TTC549 (cell line): ENCODE data around the gene TTC12.

ENCODE experiments used
- FAIRE-seq: peaks from 2 replicates; lab custom pipeline; 2012; peaks lifted over from hg19 to GRCh38; lab: Jason Lieb, UNC

TTC12 gene

GRCh38 chr11:113376156-113376555, 61.8 kb downstream of the TTC12 start:
- FAIRE-seq: no peak

GRCh38 chr11:113377681-113378412, 63.5 kb downstream of the TTC12 start:
- no peak for FAIRE-seq

DNA sequence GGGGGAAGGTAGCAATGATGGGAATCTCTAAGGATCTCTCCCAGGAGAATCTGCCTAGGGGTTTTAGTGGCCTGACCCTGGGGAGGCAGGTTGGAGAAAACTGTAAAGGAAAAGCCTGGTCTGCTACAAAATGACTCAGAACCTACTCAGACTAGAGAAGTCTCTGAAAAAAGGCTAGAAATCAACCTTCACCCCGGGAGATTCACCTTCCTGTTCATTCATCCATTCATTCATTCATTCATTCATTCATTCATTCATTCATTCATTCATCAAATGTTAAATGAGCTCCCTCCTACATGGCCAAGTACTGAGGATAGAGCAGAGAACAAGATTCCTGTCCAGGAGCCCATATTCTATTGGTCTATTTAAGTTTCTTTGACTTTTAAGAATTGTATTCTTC, 64.3 kb downstream of the TTC12 start:
- FAIRE-seq: no peak

DNA sequence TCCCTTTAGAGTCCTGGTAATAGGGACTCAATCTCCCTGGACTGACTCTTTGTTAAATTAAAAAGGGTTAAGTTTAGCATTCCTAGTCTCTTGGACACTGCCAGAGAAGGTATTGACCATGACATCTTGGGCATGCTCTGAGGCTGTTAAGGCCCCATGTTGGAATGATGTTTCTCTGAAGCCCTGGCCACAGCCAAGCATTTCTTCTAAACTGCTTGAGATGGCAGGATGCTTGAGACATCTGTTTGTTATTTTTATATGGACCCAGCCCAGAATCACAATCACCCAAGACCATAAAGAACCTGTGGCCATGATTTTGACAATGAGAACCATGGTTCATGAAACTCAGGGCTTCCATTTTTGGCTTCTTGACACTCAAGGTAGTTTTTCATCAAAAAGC, 67.7 kb downstream of the TTC12 start:
- no peak for FAIRE-seq

DNA sequence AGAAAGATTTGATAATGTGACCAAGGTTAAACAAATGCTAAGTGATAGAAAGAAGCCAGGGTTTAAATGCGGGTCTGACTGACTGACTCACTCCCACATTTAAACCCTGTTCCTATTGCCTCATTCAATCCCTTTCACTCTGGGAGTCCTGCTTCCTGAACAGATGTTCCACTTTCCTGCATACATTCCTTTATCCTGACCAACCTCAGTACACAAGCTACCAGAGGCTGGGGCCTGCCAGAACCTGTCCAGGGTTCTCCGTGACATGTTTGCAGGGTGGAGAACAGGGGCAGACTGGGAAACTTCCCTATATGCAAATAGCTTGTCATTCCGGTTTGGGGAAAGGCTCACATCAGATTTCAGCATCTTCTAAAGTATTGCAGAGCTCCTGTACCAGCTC, 70.2 kb downstream of the TTC12 start:
- no peak for FAIRE-seq

GRCh38 chr11:113385749-113386148, 71.4 kb downstream of the TTC12 start:
- no peak for FAIRE-seq

DNA sequence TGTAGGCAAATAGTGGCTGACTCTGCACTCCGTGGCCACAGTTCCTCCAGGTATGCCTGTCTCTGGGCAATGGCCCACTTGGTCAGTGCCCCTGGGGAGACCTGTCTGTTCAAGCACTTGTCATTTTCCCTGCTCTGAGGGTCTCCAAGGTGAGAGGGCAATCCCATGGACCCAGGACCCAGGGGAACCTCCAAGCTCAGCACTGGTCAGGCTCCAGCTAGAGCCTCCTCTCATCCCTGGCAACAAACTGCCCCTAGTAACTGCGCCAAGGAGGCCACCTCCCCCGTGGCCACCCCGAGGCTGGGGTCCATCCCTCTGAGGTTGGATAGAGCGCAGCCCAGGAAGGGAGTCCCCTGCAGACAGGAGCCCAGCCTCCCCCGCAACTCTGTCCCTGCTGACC, 72.5 kb downstream of the TTC12 start:
- FAIRE-seq: no peak

- FAIRE-seq: no peak
Measured at GRCh38 chr11:113387605-113388211, 73.3 kb downstream of the TTC12 start, which contains the start of gene ANKK1. Gene ANKK1, plus strand, starts transcription at chr11:113387779. Its CDS starts 106 bp downstream, at chr11:113387885.

- no peak for FAIRE-seq
Measured at GRCh38 chr11:113389272-113389671, 74.9 kb downstream of the TTC12 start.

- FAIRE-seq: no peak
Measured at GRCh38 chr11:113392236-113392921, 78.0 kb downstream of the TTC12 start.

- FAIRE-seq: no peak
Measured at GRCh38 chr11:113393501-113393985, 79.2 kb downstream of the TTC12 start.

- FAIRE-seq: no peak
Measured at GRCh38 chr11:113394919-113395318, 80.5 kb downstream of the TTC12 start.

DNA sequence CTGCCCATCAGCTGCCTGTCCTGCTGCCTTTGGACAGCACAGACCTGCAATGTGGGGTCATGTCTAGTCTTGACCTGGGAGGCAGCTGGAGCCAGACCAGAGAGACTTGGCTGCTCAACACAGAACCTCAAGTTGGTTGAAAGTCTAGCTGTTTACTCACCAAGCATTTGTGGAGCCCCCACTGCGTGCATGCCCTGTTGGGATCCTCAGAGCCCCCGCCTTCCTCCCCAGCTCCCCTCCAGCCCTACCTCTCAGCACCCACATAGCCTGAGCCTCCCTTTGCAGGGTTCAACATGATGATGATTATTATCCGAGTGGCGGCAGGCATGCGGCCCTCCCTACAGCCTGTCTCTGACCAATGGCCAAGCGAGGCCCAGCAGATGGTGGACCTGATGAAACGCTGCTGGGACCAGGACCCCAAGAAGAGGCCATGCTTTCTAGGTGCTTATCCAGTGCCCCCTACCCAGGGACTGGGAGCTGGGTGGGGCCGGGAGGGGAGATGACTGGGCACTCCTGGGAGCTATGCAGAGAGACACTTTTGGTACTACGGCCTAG, 81.5 kb downstream of the TTC12 start:
- FAIRE-seq: no peak

DNA sequence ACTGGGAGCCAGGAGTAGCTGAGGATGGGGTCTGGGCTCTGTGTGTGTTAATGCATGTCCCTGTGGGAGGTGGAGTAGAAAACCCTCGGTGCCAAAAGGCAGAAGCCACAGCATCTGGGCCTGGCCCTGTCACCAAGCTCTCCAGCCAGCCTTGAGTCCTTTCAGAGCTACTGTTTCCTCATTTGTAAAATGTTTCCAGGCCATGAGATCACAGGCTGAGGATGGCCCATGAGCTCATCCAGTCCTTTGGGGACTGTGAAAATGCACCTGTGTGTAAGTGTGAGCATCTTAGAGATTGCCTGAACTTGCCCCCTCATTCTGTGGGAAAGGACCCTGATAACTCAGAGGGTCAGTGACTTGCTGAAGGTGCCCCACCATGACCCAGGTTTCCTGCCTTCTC, 82.3 kb downstream of the TTC12 start:
- no peak for FAIRE-seq

DNA sequence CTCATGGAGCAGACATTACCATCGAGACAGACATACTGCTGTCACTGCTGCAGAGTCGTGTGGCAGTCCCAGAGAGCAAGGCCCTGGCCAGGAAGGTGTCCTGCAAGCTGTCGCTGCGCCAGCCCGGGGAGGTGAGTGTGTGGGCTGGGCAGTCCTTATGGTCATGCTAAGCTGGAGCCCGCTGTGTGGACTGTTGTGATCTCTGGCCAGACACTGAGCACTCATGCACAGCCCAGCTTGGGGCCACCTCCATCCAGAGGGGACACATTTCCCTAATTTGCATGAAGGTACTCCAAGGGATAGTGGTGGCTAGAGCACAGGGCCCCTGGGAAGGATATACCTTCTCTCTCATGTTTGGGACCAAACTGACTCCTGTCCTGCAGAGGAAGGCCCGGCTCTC, 82.8 kb downstream of the TTC12 start:
- no peak for FAIRE-seq

GRCh38 chr11:113397821-113398220, 83.4 kb downstream of the TTC12 start:
- no peak for FAIRE-seq

DNA sequence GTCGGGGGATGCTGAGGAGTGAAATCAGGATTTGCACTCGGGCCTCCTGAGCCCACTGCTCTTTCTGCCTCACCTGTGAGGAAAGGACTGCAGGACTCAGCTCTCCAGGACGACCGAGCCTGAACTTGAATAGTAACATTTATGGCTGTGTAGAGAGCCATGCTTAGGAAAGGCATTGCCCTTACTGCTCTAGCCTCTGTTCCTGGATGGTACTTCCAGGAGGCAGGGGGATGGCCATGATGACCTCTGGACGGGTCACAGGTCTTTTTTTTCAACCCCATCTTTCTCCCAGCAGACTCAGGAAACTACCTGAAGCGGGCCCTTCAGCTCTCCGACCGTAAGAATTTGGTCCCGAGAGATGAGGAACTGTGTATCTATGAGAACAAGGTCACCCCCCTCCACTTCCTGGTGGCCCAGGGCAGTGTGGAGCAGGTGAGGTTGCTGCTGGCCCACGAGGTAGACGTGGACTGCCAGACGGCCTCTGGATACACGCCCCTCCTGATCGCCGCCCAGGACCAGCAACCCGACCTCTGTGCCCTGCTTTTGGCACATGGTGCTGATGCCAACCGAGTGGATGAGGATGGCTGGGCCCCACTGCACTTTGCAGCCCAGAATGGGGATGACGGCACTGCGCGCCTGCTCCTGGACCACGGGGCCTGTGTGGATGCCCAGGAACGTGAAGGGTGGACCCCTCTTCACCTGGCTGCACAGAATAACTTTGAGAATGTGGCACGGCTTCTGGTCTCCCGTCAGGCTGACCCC, 84.5 kb downstream of the TTC12 start:
- no peak for FAIRE-seq

DNA sequence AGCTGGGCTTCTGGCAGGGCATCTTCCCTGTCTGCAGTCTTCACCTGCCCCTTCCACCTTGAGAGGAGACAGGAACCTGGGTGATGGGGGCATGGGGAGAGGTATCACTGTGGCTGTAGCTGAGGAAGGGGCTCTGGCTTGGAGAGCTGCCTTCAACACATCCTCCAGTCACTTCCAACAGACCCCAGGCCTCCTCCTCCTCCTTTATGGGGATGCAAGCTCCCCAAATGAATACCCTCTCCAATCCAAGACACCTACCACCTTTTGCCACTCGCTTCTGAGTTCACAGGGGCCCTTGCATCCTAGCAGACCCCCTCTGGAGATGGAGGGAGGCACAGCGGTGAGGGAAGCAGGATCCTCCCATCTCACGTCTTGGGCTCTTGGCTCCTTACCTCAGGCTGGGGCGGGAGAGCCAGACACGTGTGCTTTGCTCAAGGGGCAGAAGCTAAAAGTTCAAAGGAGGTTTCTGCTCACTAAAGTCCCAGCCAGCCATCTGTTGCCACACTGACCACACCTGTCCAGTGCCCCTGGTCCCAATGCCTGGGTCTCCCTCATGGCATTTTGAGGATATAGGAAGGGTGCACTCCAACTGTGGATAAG, 86.3 kb downstream of the TTC12 start:
- no peak for FAIRE-seq

DNA sequence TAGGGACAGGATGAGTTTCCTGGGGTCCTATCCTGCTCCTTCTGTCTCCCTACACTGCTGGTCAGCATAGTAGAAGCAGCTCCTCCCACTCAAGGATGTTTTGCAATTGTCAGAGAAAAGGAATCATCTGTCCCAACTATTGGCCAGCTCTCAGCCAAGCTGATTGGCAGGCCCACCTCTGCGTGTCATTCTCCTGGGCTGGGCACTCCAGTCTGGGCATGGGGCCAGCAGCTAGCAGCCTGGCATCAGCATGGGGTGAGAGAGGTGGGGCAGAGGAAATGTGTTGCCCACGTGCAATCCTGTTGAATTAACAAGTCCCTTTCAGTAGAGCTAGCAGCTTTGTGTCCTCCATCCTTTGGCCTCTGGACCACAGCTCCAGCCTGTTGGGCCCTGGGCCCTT, 87.3 kb downstream of the TTC12 start:
- no peak for FAIRE-seq

DNA sequence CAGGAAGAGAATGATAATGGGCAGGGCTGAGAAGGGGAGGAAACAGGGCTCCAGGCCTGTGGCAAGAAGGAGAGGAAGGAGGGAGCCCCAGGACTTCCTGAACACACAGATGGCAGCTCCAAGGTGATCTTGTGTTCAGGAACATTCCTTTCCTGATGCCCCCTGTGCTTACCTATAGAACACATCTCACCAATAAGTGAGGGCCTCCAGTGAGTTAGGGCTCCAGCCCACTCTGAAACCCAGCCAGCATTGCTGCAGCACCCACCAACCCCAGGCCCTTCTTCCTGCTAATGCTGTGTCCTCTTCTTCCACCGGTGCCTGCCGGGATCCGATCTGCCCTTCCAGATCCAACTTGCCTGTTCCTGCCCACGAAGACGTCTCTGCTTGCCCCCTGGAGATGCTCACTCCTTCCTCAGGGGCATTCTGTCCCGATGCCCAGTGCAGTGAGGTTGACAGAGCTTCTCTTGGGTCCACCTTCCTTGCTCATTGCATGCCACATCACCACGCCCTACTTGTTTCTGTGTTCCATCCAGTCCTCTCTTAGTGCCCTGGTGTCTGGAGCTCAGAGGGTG, 90.6 kb downstream of the TTC12 start:
- no peak for FAIRE-seq

- no peak for FAIRE-seq
Measured at GRCh38 chr11:113405724-113406478, 91.5 kb downstream of the TTC12 start.
